GM21390 (cell line): Measurements from ENCODE around the gene CC2D1A.
"Not testable (repeated sequence)": the region's sequence is repeated elsewhere in the genome, so short reads cannot be mapped to it uniquely, and the experiment has no call there.

Experiments
- ATAC-seq: cut with Tn5 transposase; IDR thresholded peaks from one replicate; pipeline ENCODE4 v1.9.1; 2021; ENCODE audit not compliant: unreplicated experiment

CC2D1A gene

DNA sequence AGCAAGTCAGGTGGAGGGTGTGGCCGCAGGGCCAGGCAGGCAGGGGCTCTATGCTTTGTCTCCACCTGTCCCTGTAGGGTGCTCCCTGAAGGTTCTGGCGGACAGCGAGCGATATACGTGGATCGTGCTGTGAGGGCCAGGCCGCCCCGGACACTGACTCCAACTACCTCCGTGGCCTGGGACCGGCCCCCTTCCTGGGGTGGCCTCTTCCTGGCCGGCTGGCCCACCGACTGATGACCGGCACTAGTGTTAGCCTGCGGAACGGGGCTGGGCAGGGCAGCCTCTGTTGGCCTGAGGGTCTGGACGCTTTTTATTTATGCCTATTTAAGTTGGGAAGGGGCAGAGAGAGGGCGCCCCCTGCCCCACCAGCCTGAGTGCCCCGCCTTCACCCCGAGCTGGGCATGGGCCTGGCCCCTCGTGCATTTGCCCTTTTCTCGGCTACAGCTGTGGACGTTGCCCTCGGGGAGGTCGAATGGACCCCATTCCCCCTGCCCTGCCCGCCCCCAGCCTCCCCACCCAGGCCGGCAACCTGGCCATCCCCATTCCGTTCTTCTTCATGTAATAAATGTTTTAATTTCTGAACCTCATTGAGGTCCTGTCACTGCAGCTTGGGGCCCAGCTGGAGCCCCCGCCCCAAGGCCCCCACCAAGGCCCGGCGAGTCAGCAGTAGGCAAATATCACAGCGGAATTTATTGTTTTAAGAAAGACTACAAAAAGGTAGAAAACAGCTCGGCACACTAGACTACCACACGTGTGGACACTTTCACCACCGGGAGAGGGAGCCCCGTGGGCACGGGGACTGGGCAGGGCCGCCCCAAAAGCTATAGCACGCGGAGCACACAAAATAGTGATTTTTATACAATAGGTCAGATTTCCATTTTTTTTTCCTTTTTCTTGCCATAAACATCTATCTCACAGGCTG is 55.1 kb downstream of the CC2D1A start:
- no peak for ATAC-seq

DNA sequence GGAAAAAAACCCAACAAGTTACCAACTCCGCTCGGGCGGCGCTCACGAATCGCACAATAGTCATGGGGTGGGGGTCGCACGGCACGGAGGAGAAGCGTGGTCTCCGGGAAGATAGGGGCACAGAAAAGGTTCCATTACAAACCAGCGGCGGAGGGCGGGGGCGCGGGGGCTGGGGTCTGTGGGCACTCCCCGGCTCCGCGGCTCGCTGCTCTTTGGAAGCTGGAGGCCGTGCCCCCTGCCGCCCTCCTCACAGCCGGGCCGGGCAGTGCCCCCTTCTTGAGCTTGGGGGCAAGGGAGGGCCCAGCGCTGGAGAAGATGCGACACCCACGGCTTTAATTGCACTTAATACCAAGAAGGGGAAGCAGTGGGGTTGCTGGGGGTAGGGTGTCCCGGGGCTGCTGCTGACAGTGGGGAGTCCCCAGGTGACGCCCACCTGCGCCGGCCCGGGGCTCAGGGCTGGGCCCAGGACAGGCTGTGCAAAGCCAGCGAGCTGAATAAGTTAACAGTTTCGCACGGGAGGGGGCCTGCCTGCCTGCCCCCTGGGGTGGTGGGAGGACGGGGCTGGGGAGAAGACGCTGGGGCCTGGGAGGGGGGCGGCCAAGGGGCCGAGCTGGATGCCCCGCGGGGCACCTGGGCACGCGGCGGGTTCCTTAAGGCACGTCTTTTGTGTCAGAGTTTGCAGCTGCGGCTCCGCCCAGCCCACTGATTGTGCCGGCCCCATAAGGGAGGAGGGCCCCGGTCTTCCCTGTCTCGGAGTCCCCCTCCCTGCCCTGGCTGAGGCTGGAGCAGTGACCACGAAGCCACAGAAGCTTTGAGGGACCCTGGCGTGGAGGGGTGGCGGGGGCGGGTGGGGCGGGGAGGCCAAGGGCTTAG is 56.1 kb downstream of the CC2D1A start:
- no peak for ATAC-seq

DNA sequence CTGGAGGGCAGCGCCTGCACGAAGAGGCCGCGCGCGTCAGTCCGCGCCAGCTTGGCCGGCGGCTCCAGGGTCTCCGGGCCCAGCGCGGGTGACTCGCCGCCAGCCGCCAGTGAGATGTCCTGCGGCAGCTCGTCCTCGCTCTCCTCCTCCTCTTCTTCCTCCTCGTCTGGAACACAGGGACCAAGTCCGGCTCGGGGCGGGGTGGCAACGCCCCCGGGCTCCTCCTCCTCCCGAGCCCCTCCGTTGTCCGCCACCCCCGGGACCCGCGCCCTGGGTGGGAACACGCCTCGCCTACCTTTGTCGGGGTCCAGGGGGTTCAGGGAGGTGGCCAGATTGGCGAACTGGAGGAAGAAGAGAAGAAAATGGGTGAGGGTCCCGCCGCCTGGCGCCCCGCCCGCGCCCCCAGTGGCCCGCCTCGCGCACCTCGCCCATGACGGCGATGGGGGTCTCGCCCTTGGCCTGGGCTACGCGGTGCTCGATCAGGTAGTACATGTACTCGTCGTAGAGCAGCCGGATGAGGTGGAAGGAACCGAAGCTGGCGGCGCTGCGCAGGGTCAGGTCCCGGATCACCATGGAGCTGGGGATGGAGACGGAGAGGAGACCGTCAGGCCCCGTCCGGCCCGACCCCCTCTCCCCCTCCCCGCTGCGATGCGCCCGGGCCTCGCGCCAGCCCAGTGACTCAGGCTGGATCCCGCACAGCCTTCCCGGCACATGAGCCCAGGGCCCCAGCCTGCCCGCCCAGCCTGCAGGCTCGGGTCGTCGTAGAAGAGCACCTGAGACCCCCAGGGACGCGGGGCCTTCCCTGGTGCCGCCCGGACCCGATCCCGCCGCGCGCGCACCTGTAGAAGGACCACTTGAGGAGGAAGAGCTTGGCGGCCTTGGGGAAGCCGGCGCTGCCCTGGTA is 57.0 kb downstream of the CC2D1A start:
- ATAC-seq = no peak

DNA sequence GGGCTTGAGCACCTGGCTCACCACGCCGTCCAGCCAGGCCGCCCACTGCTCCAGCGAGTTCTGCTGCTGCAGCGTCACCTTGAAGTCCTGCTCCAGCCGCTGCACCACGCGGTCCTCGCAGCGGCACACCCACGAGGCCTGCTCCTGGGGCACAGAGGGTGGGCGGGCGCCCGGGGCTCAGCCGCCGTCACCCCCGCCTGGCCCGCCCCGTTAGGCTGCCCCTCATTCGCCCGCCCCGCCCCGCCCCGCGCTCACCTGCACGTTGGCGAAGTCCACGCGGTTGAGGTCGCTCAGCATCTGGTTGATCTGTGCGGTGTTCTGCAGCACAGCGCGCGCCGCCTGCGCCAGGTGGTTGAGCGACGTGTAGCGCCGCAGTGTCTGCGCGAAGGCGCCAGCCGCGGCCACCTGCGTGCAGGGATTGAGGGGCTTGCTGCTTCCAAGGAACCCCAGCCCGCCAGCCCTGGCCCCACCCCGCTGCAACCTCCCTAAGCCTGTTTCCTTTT is 57.7 kb downstream of the CC2D1A start:
- ATAC-seq = no peak

DNA sequence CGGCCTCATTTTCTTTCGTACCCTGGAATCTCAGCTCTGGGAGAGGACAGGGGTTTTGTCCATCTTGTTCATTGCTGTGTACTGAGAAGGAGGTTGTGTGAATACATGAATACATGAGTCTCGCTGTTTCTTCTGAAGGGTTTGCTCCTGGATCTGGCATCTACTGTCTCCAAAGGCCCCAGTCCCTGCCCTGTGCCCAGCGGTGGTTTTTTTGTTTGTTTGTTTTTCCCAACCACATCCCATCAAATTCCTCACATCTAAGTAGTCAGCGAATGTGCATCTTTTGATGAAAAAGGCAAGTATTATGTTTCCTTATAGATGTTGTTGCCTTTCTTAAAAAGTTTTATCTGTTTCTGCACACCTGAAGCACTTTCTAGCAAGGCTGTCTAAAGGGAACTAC is 58.8 kb downstream of the CC2D1A start:
- no peak for ATAC-seq

DNA sequence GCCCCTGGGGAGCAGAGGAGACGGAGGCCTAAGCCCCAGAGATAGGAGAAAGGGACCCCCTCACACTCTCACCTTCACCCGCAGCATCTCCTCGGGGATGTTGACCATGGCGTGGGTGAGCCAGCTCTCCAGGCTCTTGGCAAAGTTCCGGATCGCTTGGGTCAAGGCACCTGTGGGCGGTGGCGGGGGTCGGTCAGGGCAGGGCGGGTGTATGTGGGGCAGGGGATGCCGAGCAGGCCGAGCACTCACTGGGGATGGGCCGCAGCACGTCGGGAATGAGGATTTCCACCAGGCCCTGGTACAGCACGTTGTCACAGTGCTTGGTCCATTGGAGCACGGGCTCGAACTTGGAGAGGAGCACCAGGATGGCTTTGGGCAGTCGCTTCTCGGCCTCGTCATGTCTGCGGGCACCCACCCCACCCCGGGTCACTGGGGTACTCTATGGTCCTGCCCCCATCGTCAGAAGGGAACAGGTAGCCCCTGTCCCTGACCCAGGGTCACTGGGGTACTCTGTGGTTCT is 59.4 kb downstream of the CC2D1A start:
- ATAC-seq = no peak

DNA sequence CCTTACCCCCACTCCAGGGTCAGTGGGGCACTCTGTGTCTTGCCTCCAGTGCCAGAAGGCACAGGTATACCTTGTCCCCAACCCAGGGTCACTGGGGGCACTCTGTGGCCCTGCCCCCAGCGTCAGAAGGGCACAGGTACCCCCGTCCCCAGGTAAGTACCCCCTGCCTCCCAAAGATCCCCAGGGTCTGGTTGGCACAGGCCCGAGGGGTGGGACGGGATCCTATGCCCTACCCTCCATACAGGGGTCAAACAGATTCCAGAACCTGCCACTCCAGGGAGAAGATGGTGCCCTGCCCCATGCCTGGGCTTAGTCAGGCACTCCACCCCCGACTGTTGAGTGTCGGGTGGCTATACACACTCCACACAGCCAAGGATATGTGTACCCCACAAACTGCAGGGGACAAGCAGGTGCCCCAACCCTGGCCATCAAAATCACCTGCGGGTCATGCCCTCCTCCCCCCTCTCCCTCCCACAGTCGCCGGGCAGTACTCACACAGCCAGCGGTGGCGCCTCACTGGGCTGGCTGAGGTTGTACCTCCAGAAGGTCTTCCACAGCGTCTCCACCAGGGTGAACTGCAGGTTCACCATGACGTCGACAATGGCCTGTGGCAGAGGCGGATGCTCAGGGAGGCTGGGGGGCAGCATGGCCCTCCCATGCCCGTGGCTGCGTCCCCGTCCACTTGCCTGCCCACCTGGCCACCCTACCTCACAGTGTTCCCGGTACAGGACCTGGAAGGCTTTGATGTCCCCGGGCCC is 60.1 kb downstream of the CC2D1A start:
- no peak for ATAC-seq

DNA sequence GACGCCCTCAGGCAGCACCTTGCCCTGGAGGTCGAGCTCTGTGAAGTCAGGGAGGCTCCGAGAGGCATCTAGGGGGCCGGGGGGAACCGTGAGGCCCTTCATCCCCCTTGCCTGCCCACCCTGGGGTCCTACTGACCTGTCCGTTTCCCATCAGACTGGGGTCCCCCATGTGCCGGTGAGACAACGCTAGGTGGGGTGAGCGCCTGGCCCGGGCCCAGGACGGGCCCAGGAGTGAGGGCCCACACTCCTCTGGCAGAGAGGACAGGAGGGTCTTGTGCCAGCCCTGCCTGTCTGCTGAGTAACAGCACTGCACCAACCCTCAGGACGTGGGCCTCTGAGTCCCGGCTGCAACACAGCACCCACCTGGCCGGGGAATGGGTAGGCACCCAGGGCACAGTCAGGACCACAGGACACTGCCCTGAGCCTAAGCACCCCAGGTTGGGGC is 60.7 kb downstream of the CC2D1A start:
- no peak for ATAC-seq

DNA sequence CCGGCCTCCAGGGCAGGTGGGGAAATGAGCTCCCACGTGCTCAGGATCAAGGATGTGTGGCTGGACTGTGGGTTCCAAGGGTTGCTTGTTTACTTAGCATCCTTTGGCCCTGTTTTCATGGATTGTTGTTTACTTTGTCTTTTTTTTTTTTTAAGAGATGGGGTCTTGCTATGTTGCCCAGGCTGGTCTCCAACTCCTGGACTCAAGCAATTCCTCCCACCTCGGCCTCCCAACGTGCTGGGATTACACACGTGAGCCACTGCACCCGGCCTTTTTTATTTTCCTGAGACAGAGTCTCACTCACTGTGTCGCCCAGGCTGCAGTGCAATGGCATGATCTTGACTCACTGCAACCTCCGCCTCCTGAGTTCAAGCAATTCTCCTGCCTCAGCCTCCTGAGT is 61.2 kb downstream of the CC2D1A start:
- not testable (repeated sequence) for ATAC-seq

DNA sequence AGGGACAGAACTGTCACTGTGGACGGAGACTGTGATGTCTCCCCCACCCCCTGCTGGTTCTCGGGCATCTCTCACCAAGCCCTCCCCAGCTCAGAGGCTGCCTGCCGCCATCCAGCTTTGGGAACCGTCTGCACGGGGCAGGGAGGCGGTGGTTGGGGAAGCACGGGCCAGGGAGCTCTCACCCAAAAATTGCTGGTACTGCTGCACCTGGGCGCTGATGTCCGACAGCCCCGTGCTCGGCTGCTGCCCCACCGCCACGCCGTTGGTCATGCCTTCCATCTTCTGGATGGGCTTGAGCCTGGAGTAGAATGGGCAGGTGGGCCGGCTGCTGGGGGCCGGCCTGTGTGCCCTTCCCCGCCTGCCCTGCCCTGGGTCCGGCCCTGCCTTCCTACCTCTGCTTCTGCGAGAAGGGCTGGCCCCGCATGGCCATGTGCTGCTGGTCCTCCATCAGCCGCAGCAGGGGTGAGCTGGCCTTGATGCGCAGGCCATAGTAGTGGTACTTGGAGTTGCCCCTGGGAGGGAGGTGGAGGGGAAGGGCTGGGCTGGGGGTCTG is 62.5 kb downstream of the CC2D1A start:
- ATAC-seq = no peak

DNA sequence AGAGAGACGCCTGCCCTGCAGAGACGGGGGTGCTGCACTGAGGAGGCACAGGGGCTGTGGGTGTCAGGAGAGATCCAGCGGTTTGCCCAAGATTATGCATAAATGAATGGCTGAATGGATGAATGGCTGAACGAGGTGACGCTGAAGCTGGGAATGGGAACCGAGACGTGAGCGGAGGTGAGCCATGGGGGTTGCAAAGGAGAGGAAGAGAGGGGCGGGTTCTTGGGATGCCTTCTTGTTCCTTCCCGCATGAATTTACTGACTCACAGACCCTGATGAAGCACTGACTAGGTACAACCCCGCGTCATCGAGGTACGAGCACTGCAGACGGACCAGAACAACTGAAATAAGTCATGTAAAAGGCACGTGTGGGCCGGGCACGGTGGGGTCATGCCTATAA is 63.0 kb downstream of the CC2D1A start:
- ATAC-seq = no peak

DNA sequence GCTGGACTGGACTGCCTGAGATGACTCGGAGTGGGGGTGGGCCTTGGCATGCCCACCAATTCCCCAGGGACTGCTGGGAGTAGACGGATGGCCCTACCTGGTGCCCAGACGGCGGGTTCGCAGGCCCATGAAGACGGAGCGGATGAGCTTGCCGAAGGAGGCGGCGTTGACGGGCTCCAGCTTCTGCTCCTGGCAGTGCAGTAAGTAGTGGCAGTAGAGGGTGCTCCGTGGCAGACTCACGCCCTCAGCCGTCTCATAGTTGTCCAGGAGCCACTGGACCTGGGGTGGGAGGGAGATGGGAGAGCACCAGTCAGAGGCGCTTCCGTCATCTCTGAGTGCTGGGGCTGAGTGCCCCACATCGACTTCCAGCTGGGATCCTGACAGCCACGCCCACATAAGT is 63.9 kb downstream of the CC2D1A start:
- no peak for ATAC-seq

DNA sequence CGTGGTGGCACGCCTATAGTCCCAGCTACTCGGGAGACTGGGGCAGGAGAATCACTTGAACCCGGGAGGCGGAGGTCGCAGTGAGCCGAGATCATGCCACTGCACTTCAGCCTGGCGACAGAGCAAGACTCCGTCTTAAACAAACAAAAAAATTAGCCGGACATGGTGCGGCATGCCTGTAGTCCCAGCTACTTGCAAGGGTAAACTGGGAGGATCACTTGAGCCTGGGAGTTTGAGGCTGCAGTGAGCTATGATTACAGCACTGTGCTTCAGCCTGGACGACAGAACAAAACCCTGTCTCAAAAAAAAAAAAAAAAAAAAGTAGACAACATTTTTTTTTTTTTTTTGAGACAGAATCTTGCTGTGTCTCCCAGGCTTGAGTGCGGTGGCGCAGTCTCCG is 65.9 kb downstream of the CC2D1A start:
- ATAC-seq = not testable (repeated sequence)

DNA sequence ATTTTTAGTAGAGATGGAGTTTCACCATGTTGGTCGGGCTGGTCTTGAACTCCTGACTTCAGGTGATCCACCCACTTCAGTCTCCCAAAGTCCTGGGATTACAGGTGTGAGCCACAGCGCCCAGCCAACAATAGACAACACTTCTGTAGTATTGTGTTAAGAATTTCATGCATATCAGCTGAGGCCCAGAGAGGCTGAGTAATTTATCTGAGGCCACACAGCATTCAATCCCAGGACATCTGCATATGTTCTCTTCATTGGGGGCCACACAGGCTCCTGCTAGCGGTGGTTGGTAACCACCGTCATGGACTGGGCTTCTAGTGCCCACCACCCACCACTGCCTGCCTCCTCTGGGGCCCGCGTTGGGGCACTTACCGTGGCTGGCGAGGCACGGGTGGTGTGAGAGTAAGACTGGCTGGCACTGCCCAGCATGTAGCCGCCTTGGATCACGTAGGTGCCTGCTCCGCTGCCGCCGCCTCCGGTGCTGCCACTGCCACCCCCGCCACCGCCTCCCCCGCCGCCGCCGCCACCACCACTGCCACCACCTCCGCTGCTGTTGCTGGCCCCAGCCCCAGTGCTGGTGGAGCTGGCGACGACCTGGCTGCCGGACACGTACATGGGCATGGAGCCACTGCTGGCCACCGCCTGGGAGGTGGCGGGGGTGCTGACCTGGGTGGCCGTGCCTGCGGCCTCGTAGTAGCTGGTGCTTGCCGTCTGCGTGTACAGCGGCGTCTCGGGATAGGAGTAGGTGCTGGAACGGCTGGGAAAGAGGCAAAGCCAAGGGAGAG is 66.6 kb downstream of the CC2D1A start:
- ATAC-seq = no peak

DNA sequence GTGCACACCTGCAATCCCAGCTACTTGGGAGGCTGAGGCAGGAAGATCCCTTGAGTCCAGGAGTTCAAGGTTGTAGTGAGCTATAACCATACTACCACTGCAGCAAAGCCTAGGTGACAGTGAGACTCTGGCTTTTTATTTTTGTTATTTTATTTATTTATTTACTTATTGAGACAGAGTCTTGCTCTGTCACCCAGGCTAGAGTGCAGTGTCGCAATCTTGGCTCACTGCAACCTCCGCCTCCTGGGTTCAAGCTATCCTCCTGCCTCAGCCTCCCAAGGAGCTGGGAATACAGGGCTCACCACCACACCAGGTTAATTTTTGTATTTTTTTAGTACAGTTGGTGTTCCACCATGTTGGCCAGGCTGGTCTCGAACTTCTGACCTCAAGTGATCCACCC is 67.5 kb downstream of the CC2D1A start:
- ATAC-seq = not testable (repeated sequence)

DNA sequence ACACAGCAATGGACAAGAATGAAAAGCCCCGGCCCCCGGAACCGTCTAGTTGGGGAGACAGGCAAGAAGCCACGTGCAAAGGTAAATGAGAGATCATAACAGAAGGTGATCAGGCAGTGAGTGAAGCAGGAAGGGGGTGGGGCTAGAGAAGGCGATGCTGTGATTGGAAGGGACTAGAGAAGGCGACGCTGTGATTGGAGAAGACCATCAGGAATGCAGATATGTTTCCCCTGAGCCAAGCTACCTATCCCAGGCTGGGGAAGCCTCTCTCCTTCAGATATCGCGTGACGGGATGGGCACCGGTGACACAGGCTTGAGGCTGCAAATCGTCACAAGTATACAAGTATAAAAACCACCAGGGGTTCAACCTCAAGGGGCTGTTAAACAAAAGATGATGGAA is 68.1 kb downstream of the CC2D1A start:
- no peak for ATAC-seq

DNA sequence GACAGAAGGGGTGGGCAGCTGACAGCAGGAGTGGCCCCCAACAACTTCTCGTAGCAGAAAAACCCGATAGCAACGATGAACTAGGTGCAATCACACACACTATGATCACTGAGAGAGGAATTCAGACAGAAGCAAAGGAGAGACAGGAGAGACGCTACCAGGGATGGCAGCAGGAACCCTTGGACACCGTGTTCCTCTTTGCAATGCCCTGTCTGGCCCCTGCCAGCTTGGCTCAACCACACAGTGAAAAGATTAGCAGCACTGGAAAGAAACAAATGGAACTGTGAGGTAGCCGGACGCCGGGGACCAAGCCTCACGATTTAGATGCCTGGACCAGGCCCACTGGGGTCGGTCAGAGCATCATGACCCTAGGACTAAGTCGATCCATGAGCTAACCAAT is 69.9 kb downstream of the CC2D1A start:
- ATAC-seq = no peak

DNA sequence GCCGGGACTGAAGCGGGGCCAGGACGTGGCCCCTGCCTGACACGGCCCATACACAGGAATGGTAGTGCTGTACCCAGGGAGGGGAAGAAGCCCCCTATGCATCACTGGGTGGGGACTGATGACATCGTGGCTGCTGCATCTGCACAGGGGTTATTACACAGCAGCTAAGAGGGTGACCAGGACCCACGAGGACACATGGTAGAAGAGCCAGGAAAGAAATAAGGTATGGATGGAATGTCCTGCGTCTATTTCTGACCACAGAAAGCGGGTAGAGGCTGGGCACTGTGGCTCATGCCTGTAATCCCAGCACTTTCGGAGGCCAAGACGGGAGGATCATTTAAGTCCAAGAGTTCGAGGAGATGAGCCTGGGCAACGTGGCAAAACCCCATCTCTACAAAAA is 70.4 kb downstream of the CC2D1A start:
- no peak for ATAC-seq

DNA sequence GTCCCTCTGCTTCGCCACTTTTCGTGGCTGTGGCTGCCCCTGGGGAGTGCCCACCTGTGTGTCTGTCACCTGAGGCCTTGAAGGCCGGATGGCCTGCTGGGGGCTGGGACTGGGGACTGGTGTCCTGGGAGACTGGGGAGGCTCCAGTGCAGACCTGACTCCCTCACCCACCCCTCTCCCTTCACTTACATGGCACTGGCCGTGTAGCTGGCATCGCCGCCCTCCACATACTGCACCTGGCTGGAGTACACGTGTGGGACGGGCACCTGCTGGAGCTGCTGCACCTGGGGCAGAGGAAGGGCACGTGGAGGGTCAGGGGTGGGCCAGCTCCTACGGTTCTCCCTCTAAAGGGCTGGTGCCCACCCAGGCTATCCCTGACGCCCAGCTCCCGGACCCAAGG is 71.8 kb downstream of the CC2D1A start:
- no peak for ATAC-seq
